Peyer's patch (tissue), 4 donors: ENCODE measurements around the gene GTF2F1. TPM values are rescaled to one million over a fixed set of nuclear protein-coding genes. Genes with fewer than 3 reads are reported as not detected.
"Not testable (repeated sequence)": the region's sequence is repeated elsewhere in the genome, so short reads cannot be mapped to it uniquely, and the experiment has no call there.

ENCODE experiments used
- DNase-seq, 3 donors: peaks; one replicate each; pipeline ENCODE4 v3.0.0-alpha.2; 2017 to 2019
- H3K27ac ChIP-seq, 4 donors: fragments of 200-600 bp; sonication (generic); one replicate each; pipeline ENCODE4 v1.5.1; 2016 to 2019
- H3K27me3 ChIP-seq, 2 donors: fragments of 200-600 bp; sonication (generic); one replicate each; pipeline ENCODE4 v1.5.1; 2019
- H3K36me3 ChIP-seq, 3 donors: fragments of 200-600 bp; sonication (generic); one replicate each; pipeline ENCODE4 v1.5.1; 2016 to 2019
- H3K4me1 ChIP-seq, 4 donors: fragments of 200-600 bp; sonication (generic); one replicate each; pipeline ENCODE4 v1.5.1; 2016 to 2019
- H3K4me3 ChIP-seq, 4 donors: fragments of 200-600 bp; sonication (generic); 1 replicate in 3 of 4; 2 replicates in 1 of 4; pipeline ENCODE4 v1.5.1; 2016 to 2019; ENCODE audit warnings: mild to moderate bottlenecking in 1 of 4
- H3K9me3 ChIP-seq, 4 donors: fragments of 200-600 bp; sonication (generic); one replicate each; pipeline ENCODE4 v1.5.1; 2016 to 2019; ENCODE audit warnings: mild to moderate bottlenecking in 1 of 4
- CTCF ChIP-seq, 6 experiments: fragments of 450-650 bp in 4 of 6; fragments of 200-600 bp in 2 of 6; sonication (generic) in 1 of 6; IDR thresholded peaks; one replicate each; pipeline ENCODE4 v1.5.1; 2017 to 2019; ENCODE audit warnings: antibody characterized with exemption in 6 of 6, mild to moderate bottlenecking in 3 of 6, moderate library complexity in 1 of 6
- POLR2A ChIP-seq, 2 donors: fragments of 450-650 bp; IDR thresholded peaks; one replicate each; pipeline ENCODE4 v1.5.1; 2017; ENCODE audit warnings: antibody characterized with exemption in 2 of 2, mild to moderate bottlenecking in 2 of 2, moderate library complexity in 2 of 2
- total RNA-seq, 4 donors: library from RNA; depleted of rRNA; stranded (reverse); fragments of >200 nt; gene quantifications; one replicate each; pipeline ENCODE4 v1.1.0, GENCODE V29; 2016

GTF2F1 gene
- total RNA-seq, 4 donors from 2014 or later, result 36.3 to 97.4 (median 54.0) TPM

- H3K36me3 ChIP-seq, result peaks cover 0 to 31% (median 0%) of the 10 kb centered on the region in 3 donors
- no peaks in the 10 kb centered on the region for H3K9me3 ChIP-seq
- DNase-seq, result no peak
- no peak for TF ChIP-seq CTCF (IDR thresholded peaks at IDR 0.05)
- no peak for TF ChIP-seq POLR2A (IDR thresholded peaks at IDR 0.05)
- H3K4me3 ChIP-seq, result peak overlapping the region; percentile 52 to 100 (median 92)
- H3K4me1 ChIP-seq, result peaks cover 0 to 13% (median 4%) of the 10 kb centered on the region in 4 donors
- no peaks in the 10 kb centered on the region for H3K27me3 ChIP-seq
- H3K27ac ChIP-seq, result peak overlapping the region; percentile 75 to 92 (median 88)
Observed at GRCh38 chr19:6362027-6362350, 31.0 kb downstream of the GTF2F1 start.

- Histone ChIP-seq H3K36me3 (peaks cover 0 to 19% (median 0%) of the 10 kb centered on the region in 3 donors), H3K4me3 (peak overlapping the region; percentile 52 to 100 (median 92)), H3K4me1 (peaks cover 0 to 13% (median 4%) of the 10 kb centered on the region in 4 donors), H3K27ac (peak overlapping the region in 3 of 4 donors; percentile 75 to 92 (median 87))
- not testable (repeated sequence) for DNase-seq, H3K27me3 ChIP-seq, H3K9me3 ChIP-seq
Observed at GRCh38 chr19:6360857-6361216, 32.1 kb downstream of the GTF2F1 start.

GRCh38 chr19:6360445-6360844 lies 32.5 kb downstream of the GTF2F1 start:
- peaks cover 0 to 13% (median 4%) of the 10 kb centered on the region in 4 donors for H3K4me1 ChIP-seq
- not testable (repeated sequence) for H3K27me3 ChIP-seq, H3K4me3 ChIP-seq, H3K9me3 ChIP-seq, DNase-seq, H3K27ac ChIP-seq
- H3K36me3 ChIP-seq, result peaks cover 0 to 15% (median 0%) of the 10 kb centered on the region in 3 donors

DNA sequence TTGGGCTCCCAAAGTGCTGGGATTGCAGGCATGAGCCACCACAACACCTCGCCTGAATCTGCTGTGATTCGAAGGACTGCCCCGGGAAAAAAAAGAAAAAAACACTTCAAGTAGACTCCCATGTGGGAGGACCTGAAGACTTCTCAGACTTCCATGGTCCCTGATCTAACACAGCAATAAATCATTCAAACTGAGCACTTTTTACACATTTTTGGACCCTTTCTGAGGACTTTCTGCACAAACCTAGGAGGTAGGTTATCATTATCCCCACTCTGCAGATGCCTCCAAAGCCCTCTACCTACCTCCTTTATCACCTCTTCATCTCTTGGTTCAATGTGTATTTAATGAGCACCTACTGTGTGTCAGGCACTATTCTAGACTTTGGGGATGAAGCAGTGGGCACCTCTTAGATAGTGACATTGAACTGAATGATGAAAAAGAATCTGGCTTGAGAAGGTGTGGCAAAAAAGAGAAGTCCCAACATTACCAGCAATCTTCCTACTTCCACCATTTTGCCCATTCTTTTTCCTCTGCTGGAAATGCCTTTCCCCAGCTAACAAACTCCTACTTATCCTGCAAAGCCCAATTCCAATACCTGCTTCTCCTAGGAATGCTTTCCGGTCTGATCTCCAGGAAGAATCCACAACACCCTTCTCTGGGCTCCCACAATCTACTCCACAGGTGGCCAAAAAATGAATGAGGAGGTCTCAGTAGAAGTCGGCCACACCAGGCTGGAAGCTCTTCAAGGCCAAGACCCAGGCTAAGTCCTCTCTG lies 33.2 kb downstream of the GTF2F1 start:
- no peak overlapping the region for H3K27ac ChIP-seq
- no peaks in the 10 kb centered on the region for H3K27me3 ChIP-seq
- peaks cover 0 to 13% (median 4%) of the 10 kb centered on the region in 4 donors for H3K4me1 ChIP-seq
- no peak for DNase-seq
- H3K4me3 ChIP-seq, result no peak overlapping the region
- TF ChIP-seq POLR2A (IDR thresholded peaks at IDR 0.05), result no peak
- TF ChIP-seq CTCF (IDR thresholded peaks at IDR 0.05), result no peak
- no peaks in the 10 kb centered on the region for H3K9me3 ChIP-seq
- H3K36me3 ChIP-seq, result peaks cover 0 to 8% (median 0%) of the 10 kb centered on the region in 3 donors

DNA sequence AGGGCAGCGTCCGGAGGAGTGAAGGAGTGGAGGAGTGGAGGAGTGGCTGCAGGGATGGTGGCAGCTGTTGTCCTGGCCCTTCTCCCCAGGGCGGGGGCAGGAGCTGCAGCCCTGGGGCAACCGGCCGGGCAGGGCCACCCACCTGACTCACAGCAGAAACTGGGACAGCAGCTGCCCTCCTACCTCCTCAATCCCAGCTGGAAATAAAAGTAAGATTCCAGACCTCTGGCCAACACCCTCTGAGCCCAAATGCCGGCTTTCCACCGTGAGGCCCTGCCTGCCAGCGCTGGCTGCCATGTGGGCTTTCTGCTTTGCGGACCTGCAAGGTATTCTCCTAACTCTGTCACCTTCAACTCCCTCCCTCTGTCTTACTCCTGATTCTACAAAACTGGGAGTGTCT lies 35.0 kb downstream of the GTF2F1 start:
- Histone ChIP-seq H3K27ac (no peak overlapping the region), H3K36me3 (no peaks in the 10 kb centered on the region), H3K4me1 (peaks cover 0 to 10% (median 4%) of the 10 kb centered on the region in 4 donors), H3K4me3 (no peak overlapping the region), H3K27me3 (no peaks in the 10 kb centered on the region), H3K9me3 (no peaks in the 10 kb centered on the region)
- TF ChIP-seq POLR2A (IDR thresholded peaks at IDR 0.05), result no peak
- no peak for TF ChIP-seq CTCF (IDR thresholded peaks at IDR 0.05)
- DNase-seq, result no peak

GRCh38 chr19:6357174-6357573 lies 35.8 kb downstream of the GTF2F1 start:
- TF ChIP-seq CTCF (IDR thresholded peaks at IDR 0.05) (no peak), POLR2A (IDR thresholded peaks at IDR 0.05) (no peak)
- H3K27ac ChIP-seq, result no peak overlapping the region
- no peaks in the 10 kb centered on the region for H3K9me3 ChIP-seq

GRCh38 chr19:6355321-6356040 lies 37.5 kb downstream of the GTF2F1 start:
- not testable (repeated sequence) for DNase-seq, H3K27me3 ChIP-seq, H3K27ac ChIP-seq, H3K4me3 ChIP-seq, H3K4me1 ChIP-seq, H3K36me3 ChIP-seq, H3K9me3 ChIP-seq

More at GRCh38 chr19:6357174-6357573, 35.8 kb downstream of the GTF2F1 start:
- H3K36me3 ChIP-seq, result no peaks in the 10 kb centered on the region
- H3K4me1 ChIP-seq, result peaks cover 0 to 2% (median under 1%) of the 10 kb centered on the region in 4 donors
- H3K27me3 ChIP-seq, result no peaks in the 10 kb centered on the region
- DNase-seq, result no peak
- no peak overlapping the region for H3K4me3 ChIP-seq
